Psoas muscle (tissue), 8 donors: ENCODE data around the gene TMBIM1. TPM values are rescaled to one million over a fixed set of nuclear protein-coding genes. Genes with fewer than 3 reads are reported as not detected.

Source experiments
- ATAC-seq, 4 donors: fragments of 200-7000 bp; cut with Tn5 transposase; one replicate each; pipeline ENCODE4 v1.9.1; 2020; ENCODE audit warnings: moderate library complexity in 3 of 4, mild to moderate bottlenecking in 2 of 4
- DNase-seq, 2 donors: peaks; one replicate each; pipeline ENCODE4 v3.0.0-alpha.2; 2020
- H3K27ac ChIP-seq: fragments of 200-600 bp; one replicate; pipeline ENCODE4 v1.8.0; 2022
- H3K27me3 ChIP-seq, 3 donors: fragments of 200-600 bp in 1 of 3; one replicate each; pipeline versions ENCODE4 v1.6.1 to v1.8.0; 2013 to 2022; ENCODE audit warnings: low read length in 2 of 3, mild to moderate bottlenecking in 2 of 3, moderate library complexity in 1 of 3; ENCODE audit not compliant: insufficient read depth in 3 of 3
- H3K36me3 ChIP-seq, 2 donors: fragments of 200-600 bp in 1 of 2; one replicate each; pipeline versions ENCODE4 v1.6.1 to v1.8.0; 2013 to 2022; ENCODE audit warnings: low read depth in 1 of 2, mild to moderate bottlenecking in 1 of 2, moderate library complexity in 1 of 2; ENCODE audit not compliant: insufficient read depth in 1 of 2
- H3K4me1 ChIP-seq: fragments of 200-600 bp; one replicate; pipeline ENCODE4 v1.8.0; 2022
- H3K4me3 ChIP-seq: fragments of 200-600 bp; one replicate; pipeline ENCODE4 v1.8.0; 2022; ENCODE audit warnings: mild to moderate bottlenecking
- H3K9me3 ChIP-seq: fragments of 200-600 bp; one replicate; pipeline ENCODE4 v1.8.0; 2022
- CTCF ChIP-seq: fragments of 200-600 bp; IDR thresholded peaks from one replicate; pipeline ENCODE4 v1.8.0; 2022; ENCODE audit warnings: antibody characterized with exemption
- WGBS, 3 donors: extraction: QIAGEN DNeasy Blood & Tissue Kit; methylation state at CpG; one replicate each; pipeline versions ENCODE4 v1.1.6 to v1.1.7; 2013; 5-methylcytosine and 5-hydroxymethylcytosine counted together
- intact Hi-C, 2 donors: fragments of 100-400 bp; cut with DNase I; formaldehyde crosslinking; loops; one replicate each; pipeline versions ENCODE4 v1.11.0 to v1.14.2; 2022
- polyA plus RNA-seq, 3 donors: library from polyadenylated mRNA; stranded (reverse); fragments of 200-250 nt; gene quantifications; one replicate each; pipeline ENCODE4 v1.2.3, GENCODE V29; 2013
- total RNA-seq, 4 donors: library from RNA; stranded (reverse); fragmentation: NEBNext Ultra II Directional in 2 of 4; extraction: Animal tissue kit (Norgen Biotek cat#: 25700) in 2 of 4; gene quantifications; one replicate each; pipeline versions ENCODE4 v1.2.1 to v1.2.4, GENCODE V29; 2021 to 2023
- donor health status: healthy with polysubstance abuse.
- donor health status: DM: no; HTN: no; CAD: no; lungs with moderate emphysema.
- donor health status: Bipolar disorder and iron deficiency.
- donor health status: healthy.
- donor health status: DM: yes; HTN: yes; CAD: no.
- donor health status: DM: no; HTN: no; CAD: no.
- donor health status: DM: no; HTN: no; CAD: no.
- donor health status: DM: yes; HTN: yes; CAD: no.

TMBIM1 gene
- total and polyA plus RNA-seq, 7 donors = 152 to 264 (median 167) TPM

- TF ChIP-seq CTCF = no peak
- ATAC-seq (peak in 1 of 4 donors; percentile 21), DNase-seq (no peak)
- Histone ChIP-seq H3K4me1 (peaks cover 59% of the 10 kb centered on the region), H3K36me3 (no peaks in the 10 kb centered on the region), H3K27me3 (no peaks in the 10 kb centered on the region), H3K4me3 (peak overlapping the region; percentile 93), H3K9me3 (no peaks in the 10 kb centered on the region), H3K27ac (peak overlapping the region; percentile 96)
- intact Hi-C loops = loop anchor here (5.0 to 10.0 kb wide), 5 partner anchors 108 to 375 kb away; partner anchors contain the start of genes CNOT9 (in 1 of the 2), CTDSP1 (in 1 of the 2) and USP37 (in 1 of the 2)
- 21 to 32% (median 26%) methylated on average over 6 of the region's 6 CpGs for WGBS, 3 donors
These were observed 2.5 kb downstream of the TMBIM1 start for GRCh38 chr2:218289639-218290315.

GRCh38 chr2:218286570-218287459, 5.5 kb downstream of the TMBIM1 start:
- Histone ChIP-seq H3K27ac (peak overlapping the region; percentile 96), H3K9me3 (no peaks in the 10 kb centered on the region), H3K27me3 (no peaks in the 10 kb centered on the region), H3K36me3 (peaks cover 0 to 17% of the 10 kb centered on the region in 2 donors), H3K4me3 (peak overlapping the region; percentile 74), H3K4me1 (peaks cover 89% of the 10 kb centered on the region)
- WGBS, 3 donors = 1% methylated on average over 11 of the region's 11 CpGs
- intact Hi-C loops = no loop called here
- peak; percentile 90 to 94 for DNase-seq
- ATAC-seq = peak; percentile 79 to 84 (median 80)
- no peak for TF ChIP-seq CTCF

- Histone ChIP-seq H3K4me3 (peak overlapping the region; percentile 74), H3K27ac (peak overlapping the region; percentile 96), H3K4me1 (peaks cover 88% of the 10 kb centered on the region), H3K36me3 (peaks cover 0 to 27% of the 10 kb centered on the region in 2 donors), H3K27me3 (no peaks in the 10 kb centered on the region), H3K9me3 (no peaks in the 10 kb centered on the region)
- WGBS, 3 donors = 9 to 18% (median 15%) methylated on average over 6 of the region's 6 CpGs
- ATAC-seq (peak; percentile 62 to 73 (median 68)), DNase-seq (peak; percentile 74 to 91)
- intact Hi-C loops = loop anchor here in 1 of 2 donors (1.0 kb wide), 1 partner anchor 12 kb away; no protein-coding TSS in a partner anchor
- no peak for TF ChIP-seq CTCF
These were observed 6.7 kb downstream of the TMBIM1 start for GRCh38 chr2:218285604-218286003.

GRCh38 chr2:218284106-218284811, 8.0 kb downstream of the TMBIM1 start:
- DNase-seq = peak; percentile 71 to 83
- peak; percentile 39 to 57 (median 52) for ATAC-seq
- Histone ChIP-seq H3K36me3 (peaks cover 5 to 41% of the 10 kb centered on the region in 2 donors), H3K4me3 (peak overlapping the region; percentile 74), H3K27me3 (no peaks in the 10 kb centered on the region), H3K4me1 (peaks cover 75% of the 10 kb centered on the region), H3K9me3 (no peaks in the 10 kb centered on the region), H3K27ac (peak overlapping the region; percentile 96)
- TF ChIP-seq CTCF = no peak
- 38 to 61% (median 42%) methylated on average over 14 to 16 of the region's 16 CpGs for WGBS, 3 donors
- intact Hi-C loops = no loop called here
